ENCODE measurements around the gene NCOR1.
"Not testable (repeated sequence)": the region's sequence is repeated elsewhere in the genome, so short reads cannot be mapped to it uniquely, and the experiment has no call there.

The NCOR1 gene

DNA sequence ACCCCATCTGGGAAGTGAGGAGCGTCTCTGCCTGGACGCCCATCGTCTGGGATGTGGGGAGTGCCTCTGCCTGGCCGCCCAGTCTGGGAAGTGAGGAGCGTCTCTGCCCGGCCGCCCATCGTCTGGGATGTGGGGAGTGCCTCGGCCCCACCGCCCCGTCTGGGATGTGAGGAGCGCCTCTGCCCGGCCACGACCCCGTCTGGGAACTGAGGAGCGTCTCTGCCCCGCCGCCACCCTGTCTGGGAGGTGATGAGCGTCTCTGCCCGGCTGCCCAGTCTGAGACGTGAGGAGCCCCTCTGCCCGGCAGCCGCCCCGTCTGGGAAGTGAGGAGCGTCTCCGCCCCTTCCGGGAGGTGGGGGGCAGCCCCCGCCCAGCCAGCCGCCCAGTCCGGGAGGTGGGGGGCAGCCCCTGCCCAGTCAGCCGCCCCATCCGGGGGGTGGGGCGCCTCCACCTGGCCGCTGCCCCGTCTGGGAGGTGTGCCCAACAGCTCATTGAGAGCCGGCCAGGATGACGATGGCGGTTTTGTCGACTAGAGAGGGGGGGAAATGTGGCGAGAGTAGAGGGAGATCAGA, 69.9 kb downstream of the NCOR1 start:
- DNase-seq, result not testable (repeated sequence)

DNA sequence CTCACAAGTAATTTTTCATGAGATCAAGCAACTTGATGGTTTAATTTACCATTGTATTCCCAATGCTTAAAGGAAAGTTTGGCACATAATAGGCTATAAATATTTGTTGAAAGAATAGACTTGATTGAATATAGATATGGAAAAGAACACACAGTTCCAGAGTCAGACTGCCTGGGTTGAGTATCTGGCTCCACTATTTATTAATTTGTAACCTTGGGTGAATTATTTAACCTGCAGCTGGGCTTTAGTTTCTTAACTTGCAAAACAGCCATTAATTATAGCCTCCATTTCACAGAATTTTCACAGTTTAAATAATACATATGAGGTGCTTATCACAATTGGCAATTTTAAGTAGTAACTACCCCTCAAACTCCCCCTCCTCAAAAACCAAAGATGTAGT, 73.6 kb downstream of the NCOR1 start:
- DNase-seq, result no peak

DNA sequence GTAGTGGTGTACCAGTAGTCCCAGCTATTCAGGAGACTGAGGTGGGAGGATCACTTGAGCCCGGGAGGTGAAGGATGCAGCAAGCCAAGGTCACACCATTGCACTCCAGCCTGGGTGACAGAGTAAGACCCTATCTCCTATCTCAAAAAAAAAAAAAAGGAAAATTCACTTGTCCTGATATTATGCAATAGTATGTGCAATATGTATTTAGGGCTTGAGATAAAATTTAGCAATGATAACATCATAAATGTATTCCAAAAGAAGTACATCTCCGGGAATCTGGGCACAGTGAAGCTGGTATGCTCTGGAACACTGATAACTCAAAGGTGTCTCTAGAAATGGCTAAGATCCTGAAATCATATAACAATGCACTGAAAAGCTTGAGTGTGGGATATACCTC, 74.5 kb downstream of the NCOR1 start:
- DNase-seq, result no peak

DNA sequence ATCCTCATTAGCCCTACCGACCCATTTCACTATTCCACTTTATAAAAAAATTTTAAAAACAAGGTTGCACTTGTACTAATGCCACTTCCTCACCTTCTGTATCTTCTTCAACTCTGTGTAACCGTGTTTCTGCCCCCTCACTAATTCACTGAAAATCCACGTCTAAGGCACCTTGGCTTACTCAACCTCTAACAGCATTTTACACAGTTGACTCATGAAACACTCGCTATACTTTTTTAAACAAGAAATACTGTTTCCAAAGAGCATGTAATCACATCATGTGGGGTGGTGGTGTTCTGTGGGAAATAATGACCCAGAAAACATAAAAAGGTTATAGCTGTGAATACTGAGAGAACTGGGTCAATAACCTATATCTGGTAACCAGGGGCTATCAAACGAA, 79.9 kb downstream of the NCOR1 start:
- DNase-seq, result no peak

GRCh38 chr17:16131593-16131992, 83.7 kb downstream of the NCOR1 start:
- no peak for DNase-seq

DNA sequence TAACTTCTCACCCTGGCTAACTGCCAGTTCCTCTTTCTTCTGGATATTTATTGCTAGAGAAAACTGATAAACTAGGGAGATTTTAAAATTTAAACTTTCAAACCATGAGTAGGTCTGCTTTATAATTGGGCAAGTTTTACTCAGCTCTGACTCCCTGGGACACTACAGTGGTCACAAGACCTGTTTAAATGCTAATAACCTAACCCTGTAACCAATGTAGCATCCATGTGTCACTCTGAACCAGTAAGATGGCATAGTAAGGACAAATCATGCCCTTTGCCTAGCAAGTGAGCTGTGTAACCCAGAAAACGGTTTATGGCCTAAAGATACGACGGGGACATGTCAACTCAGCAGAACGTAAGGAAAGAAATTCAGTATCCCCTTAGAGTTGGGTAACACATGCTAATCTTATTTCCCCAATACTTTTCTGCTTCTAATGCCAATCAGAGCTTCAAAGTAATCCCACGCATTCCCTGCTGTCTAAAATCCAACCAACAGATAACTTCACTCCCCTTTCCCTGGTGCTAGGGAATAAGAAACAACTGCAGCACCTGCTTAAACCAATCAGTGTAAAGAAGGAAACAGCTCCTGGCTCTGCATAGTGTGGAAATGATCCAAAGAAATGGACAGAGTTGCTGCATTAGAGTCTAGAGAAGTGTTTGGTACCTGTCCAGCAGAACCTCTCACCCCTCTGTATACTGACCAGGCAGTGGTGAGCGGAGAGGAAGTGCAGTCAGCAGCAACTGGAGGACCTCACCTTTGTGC, 85.7 kb downstream of the NCOR1 start:
- DNase-seq, result no peak

- DNase-seq, result no peak
These were observed 91.8 kb downstream of the NCOR1 start for GRCh38 chr17:16123531-16123930.

- no peak for DNase-seq
These were observed 92.5 kb downstream of the NCOR1 start for GRCh38 chr17:16122697-16123434.

- peak; percentile 13 for DNase-seq
These were observed 93.4 kb downstream of the NCOR1 start for GRCh38 chr17:16121915-16122314.

GRCh38 chr17:16120937-16121336, 94.4 kb downstream of the NCOR1 start:
- DNase-seq, result no peak

GRCh38 chr17:16117149-16117548, 98.2 kb downstream of the NCOR1 start:
- no peak for DNase-seq

DNA sequence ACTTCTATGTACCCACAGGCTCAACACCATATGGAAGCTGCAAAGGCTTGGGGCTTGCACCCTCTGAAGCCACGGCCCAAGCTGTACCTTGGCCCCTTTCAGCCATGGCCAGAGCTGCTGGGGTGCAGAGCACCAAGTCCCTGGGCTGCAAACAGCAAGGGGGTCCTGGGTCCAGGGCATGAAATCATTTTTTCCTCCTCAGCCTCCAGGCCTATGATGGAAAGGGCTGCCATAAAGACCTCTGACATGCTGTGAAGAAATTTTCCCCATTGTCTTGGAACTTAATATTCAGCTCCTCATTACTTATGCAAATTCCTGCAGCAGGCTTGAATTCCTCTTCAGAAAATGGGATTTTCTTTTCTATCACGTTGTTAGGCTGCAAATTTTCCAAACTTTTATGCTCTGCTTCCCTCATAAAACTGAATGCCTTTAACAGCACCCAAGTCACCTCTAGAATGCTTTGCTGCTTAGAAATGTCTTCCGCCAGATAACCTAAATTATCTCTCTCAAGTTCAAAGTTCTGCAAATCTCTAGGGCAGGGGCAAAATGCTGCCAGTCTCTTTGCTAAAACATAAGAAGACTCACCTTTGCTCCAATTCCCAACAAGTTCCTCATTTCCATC, 100.1 kb downstream of the NCOR1 start:
- not testable (repeated sequence) for DNase-seq

DNA sequence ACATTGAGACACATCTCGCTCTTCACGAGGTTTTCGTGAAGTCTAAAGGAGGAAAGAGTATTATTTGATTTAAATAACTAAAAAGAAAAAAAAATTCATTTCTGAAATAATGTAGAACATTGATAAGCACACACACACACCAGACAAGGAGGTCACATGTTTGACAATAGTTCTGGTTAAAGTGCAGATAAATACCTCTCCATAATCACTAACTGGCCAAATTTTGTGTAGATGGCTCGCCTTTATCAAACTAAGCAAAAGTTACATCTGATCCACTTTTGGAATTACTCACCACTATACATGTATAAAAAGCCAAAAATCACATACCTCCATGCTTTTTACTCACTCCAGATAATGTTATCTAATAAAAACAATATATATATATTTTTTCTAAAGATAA, 106.5 kb downstream of the NCOR1 start:
- no peak for DNase-seq

- DNase-seq, result no peak
These were observed 106.9 kb downstream of the NCOR1 start for GRCh38 chr17:16108386-16108785.

GRCh38 chr17:16107165-16107770, 108.1 kb downstream of the NCOR1 start:
- no peak for DNase-seq

- peak; percentile 37 for DNase-seq
These were observed 109.0 kb downstream of the NCOR1 start for GRCh38 chr17:16106161-16106891.

GRCh38 chr17:16104189-16104588, 111.1 kb downstream of the NCOR1 start:
- no peak for DNase-seq

- no peak for DNase-seq
These were observed 113.9 kb downstream of the NCOR1 start for GRCh38 chr17:16101440-16101839.

DNA sequence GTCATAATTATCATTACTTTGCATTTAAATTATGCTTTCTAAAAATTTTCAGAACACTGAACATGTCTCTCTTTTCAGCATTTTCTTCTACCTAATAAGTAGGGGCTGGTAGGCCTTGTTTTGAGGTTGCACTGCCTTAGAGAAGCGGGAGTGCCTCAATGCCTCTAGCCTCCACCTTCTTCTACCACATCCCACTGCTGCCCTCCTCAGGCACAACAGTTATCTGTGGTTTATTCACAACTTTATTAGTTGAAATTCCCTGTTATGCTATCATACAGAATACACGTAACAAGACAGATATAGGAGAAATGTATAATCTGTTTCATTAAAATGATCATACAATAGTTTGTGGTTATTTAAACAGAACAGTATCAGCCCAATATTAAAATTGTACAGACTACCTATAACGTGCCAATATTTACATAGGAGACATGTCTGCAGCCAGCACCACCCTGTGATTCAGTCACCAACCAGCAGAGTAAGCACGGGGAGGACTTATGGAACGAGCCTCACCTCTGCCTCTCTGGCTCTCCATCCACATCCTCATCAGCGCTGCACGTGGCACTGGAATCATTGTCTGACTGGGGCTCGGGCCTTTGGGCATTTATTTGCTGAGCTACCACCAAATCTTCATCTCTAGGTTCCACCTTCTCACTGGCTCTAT, 114.5 kb downstream of the NCOR1 start:
- DNase-seq, result no peak

GRCh38 chr17:16091773-16092172, 123.6 kb downstream of the NCOR1 start:
- DNase-seq, result no peak

DNA sequence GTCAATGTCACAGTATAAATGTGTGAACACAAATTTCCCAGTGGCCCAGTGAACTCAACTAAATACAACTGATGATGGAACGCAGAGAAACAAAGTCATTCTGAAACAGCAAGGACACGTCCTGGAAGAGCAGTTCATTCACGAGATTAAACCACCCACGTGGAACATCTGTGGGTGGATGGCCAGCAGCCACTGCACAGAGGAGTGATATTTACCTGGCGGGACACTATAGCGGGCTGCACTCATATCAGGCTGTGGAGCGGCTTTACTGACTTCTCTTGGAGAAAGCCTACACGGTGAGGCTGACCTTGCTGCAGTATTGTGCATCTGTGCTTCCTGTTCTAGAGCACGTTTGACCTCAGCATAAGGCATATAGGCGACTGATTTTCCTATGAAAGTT, 128.4 kb downstream of the NCOR1 start:
- DNase-seq, result no peak

Data from NCI-H2171 treated with DMSO at 0.1 percent for 48 hours (cell line).